Measurements from ENCODE around the gene IL22RA2. TPM values are rescaled to one million over a fixed set of nuclear protein-coding genes. Genes with fewer than 3 reads are reported as not detected.

Gene IL22RA2
- total and polyA plus RNA-seq, 9 of the 15 experiments (the other 6 are each of a cell fraction or from before 2014, with no cell fraction given), result 0.03 TPM; not detected in 8

DNA sequence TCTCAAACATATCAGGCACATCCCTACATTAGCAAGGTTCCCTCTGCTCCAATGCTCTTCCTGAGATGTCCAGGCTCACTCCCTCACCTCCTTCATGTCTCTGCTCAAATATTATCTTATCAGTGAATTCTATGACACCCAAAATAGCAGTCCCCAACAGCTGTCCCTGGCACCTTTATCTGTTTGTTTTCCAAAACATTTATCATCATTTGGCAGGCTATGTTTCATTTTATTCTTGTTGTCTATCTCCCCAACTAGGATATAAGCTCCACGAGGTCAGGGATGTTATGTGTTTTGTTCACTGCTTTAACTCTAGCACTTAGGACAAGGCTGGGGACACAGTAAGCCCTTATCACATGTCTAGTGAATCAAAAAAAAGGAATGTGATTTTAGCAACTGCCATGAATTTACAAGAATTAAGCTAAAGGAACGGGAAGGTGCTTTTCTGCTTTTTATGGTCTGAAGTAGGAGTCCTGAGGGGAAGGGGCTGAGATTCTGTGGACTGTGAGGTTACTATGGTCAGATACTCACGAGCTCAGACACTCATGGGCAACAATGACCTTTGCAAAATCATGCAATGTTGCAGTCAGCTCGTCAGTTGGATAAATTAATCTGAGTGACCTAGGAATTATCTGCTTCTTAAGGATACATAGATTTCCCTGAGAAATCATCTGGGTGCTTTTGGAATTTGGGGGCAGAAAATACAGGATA is 1.9 kb upstream of the IL22RA2 start:
- 5% methylated on average over 4 of the region's 4 CpGs for WGBS (ENCODE audit: insufficient coverage, low coverage, missing lambda C conversion rate)
- FAIRE-seq, result no peak
- peak; percentile 21; the same call in 1 of the 2 replicates for TF ChIP-seq SMARCA4 (IDR thresholded peaks at IDR 0.05)
- no peak for TF ChIP-seq SAFB2 (IDR thresholded peaks at IDR 0.05; ENCODE audit: borderline replicate concordance, low read depth, low read length, severe bottlenecking)
- TF ChIP-seq ZNF263 (CRISPR knock-in tag; IDR thresholded peaks at IDR 0.05; ENCODE audit: borderline replicate concordance), result peak; percentile 47; the same call in 1 of the 2 replicates
- TF ChIP-seq HOXB6 (CRISPR knock-in tag; IDR thresholded peaks at IDR 0.05; ENCODE audit: borderline replicate concordance), result no peak
- TF ChIP-seq TGIF2 (CRISPR knock-in tag; IDR thresholded peaks at IDR 0.05), result no peak
- TF ChIP-seq CBX5 (IDR thresholded peaks at IDR 0.05; ENCODE audit: borderline replicate concordance, low read depth), result no peak
- peak; percentile 40; the same call in 1 of the 2 replicates for TF ChIP-seq CBFA2T2 (conservative IDR thresholded peaks at IDR 0.05)
- peak; percentile 81 for TF ChIP-seq MEIS2 (IDR thresholded peaks at IDR 0.05; ENCODE audit: partially characterized antibody)
- TF ChIP-seq MCM2 (IDR thresholded peaks at IDR 0.05; ENCODE audit: low read depth), result no peak
- TF ChIP-seq, protein P1, sequence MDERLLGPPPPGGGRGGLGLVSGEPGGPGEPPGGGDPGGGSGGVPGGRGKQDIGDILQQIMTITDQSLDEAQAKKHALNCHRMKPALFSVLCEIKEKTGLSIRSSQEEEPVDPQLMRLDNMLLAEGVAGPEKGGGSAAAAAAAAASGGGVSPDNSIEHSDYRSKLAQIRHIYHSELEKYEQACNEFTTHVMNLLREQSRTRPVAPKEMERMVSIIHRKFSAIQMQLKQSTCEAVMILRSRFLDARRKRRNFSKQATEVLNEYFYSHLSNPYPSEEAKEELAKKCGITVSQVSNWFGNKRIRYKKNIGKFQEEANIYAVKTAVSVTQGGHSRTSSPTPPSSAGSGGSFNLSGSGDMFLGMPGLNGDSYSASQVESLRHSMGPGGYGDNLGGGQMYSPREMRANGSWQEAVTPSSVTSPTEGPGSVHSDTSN (CRISPR knock-in tag; IDR thresholded peaks at IDR 0.05; ENCODE audit: low read depth), result no peak
- TF ChIP-seq, protein P1 (tag; conservative IDR thresholded peaks at IDR 0.05; ENCODE audit: low read depth), result 0 out of 2 replicates have a peak, but pooled peaks have one; percentile 57
- TF ChIP-seq MEF2D (tag; conservative IDR thresholded peaks at IDR 0.05; ENCODE audit: low read depth), result peak; percentile 89
- TF ChIP-seq NR2F6 (CRISPR knock-in tag; IDR thresholded peaks at IDR 0.05), result no peak
- TF ChIP-seq ARID1B (IDR thresholded peaks at IDR 0.05), result peak; percentile 43
- TF ChIP-seq MEF2A (IDR thresholded peaks at IDR 0.05; ENCODE audit: control insufficient read depth, low read depth, low read length), result 0 out of 2 replicates have a peak, but pooled peaks have one; percentile 28
- 0 out of 4 replicates have a peak, but pooled peaks of 1 of the 2 experiments have one; percentile 6 for TF ChIP-seq RCOR1 (IDR thresholded peaks at IDR 0.05; ENCODE audit: borderline replicate concordance in 1 of 2, low read depth in 2 of 2, low read length in 2 of 2)
- TF ChIP-seq CBFA2T3 (IDR thresholded peaks at IDR 0.05), result peak; percentile 63
- TF ChIP-seq CAMTA2 (CRISPR knock-in tag; conservative IDR thresholded peaks at IDR 0.05), result no peak
- TF ChIP-seq DPF2 (IDR thresholded peaks at IDR 0.05), result 0 out of 2 replicates have a peak, but pooled peaks have one; percentile 16
- no peak for TF ChIP-seq RBM15 (IDR thresholded peaks at IDR 0.05; ENCODE audit: insufficient read depth, low read length)
- TF ChIP-seq, protein P2, sequence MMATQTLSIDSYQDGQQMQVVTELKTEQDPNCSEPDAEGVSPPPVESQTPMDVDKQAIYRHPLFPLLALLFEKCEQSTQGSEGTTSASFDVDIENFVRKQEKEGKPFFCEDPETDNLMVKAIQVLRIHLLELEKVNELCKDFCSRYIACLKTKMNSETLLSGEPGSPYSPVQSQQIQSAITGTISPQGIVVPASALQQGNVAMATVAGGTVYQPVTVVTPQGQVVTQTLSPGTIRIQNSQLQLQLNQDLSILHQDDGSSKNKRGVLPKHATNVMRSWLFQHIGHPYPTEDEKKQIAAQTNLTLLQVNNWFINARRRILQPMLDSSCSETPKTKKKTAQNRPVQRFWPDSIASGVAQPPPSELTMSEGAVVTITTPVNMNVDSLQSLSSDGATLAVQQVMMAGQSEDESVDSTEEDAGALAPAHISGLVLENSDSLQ (IDR thresholded peaks at IDR 0.05), result peak; percentile 39

More for the DNA sequence above, 1.9 kb upstream of the IL22RA2 start:
- Histone ChIP-seq H3K9ac (ENCODE audit: insufficient read depth in 1 of 2, low read depth in 2 of 2, low read length in 2 of 2) (no peak overlapping the region), H3K27ac (ENCODE audit: extremely low read depth, low read depth, low read length) (no peak overlapping the region), H3K4me2 (ENCODE audit: insufficient read depth, low read length) (peak overlapping the region; percentile 28), H2AFZ (ENCODE audit: low read depth, low read length) (peak overlapping the region; percentile 43), H3K4me1 (replicated peaks in 1 of 2; ENCODE audit: control insufficient read depth in 2 of 2, insufficient read depth in 2 of 2, low read length in 2 of 2) (peaks cover 4 to 30% of the 10 kb centered on the region in 2 experiments; a peak in 4 of 5 replicates), H3K4me3 (no peak overlapping the region), H3K36me3 (ENCODE audit: control insufficient read depth, insufficient read depth, low read length) (no peaks in the 10 kb centered on the region), H4K20me1 (replicated peaks; ENCODE audit: control insufficient read depth, insufficient read depth, low read length) (no peaks in the 10 kb centered on the region), H3K9me1 (ENCODE audit: control insufficient read depth, insufficient read depth, low read length) (no peaks in the 10 kb centered on the region), H3K9me3 (replicated peaks; ENCODE audit: control insufficient read depth, insufficient read depth, low read depth, low read length) (no peaks in the 10 kb centered on the region; the same call in 1 of the 2 replicates), H3K27me3 (ENCODE audit: control insufficient read depth in 2 of 2, insufficient read depth in 2 of 2, low read length in 2 of 2) (no peaks in the 10 kb centered on the region), H3K79me2 (ENCODE audit: control insufficient read depth, insufficient read depth, low read length) (no peaks in the 10 kb centered on the region)
- in situ Hi-C loops (cut with MboI) (no loop called here), intact Hi-C loops (cut with micrococcal nuclease) (no loop called here)
- POLR2A ChIA-PET, result interaction anchor here (0.7 kb wide), 1 partner anchor 458 kb away, joined by 3 read pairs; no protein-coding TSS in a partner anchor
- BruUV-seq (replicated peaks), result no TSS peak
- ATAC-seq (peak; percentile 16; the same call in 1 of the 3 replicates), DNase-seq (ENCODE audit: extremely low read depth in 1 of 4, low spot score in 3 of 4) (peak in 1 of 4 experiments; percentile 24)
- CTCF ChIA-PET (ENCODE audit: low intra/inter-chr PET ratio), result no interaction called here

Measured in K562 (cell line).